ENCODE measurements around the gene DYTN. TPM values are rescaled to one million over a fixed set of nuclear protein-coding genes. Genes with fewer than 3 reads are reported as not detected.

The DYTN gene, protein sequence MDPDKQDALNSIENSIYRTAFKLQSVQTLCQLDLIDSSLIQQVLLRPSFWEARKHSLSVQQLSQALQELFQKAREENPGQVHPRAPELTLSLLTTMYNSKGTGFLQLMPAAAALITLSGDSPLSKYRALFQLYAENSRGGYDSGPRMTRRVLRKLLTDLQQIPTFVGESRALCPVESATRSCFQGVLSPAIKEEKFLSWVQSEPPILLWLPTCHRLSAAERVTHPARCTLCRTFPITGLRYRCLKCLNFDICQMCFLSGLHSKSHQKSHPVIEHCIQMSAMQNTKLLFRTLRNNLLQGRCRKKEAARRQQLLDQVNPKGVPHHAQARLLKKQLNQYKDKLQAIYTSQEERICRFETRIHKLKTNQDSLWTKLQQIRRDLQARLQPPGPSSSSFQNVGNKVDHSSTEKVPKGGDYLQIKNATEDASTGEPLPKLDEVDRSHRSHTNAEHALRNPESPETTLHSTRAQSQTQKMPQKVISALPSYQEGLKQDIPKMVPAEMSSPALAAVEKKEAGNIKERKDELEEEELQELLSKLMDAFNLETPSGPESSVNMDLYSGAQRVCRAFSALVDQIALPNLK
- not detected in 2 replicates for total RNA-seq

DNA sequence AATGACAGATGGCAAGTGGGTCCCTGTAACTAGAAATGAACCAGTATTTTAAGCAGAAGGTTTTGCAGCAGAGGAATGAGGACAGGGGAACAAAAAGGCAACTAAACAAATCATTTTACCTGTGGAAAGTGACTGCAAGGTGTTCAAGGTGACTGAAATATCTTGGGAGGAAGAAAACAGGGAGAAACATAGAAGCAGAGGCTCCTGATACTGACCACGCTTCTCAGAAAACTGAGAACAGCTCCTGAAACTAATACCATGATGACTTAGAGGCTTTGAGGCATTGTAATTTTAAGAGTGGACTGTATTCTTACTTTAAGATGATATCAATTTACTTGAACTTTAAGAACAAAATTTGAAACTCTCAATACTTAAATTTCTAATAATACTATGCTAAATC lies at the start of gene DYTN:
TSS of gene DYTN (minus strand) at position 101 of the 400 bp plus-strand sequence. CDS start 117 bp downstream, outside the sequence.

DNA sequence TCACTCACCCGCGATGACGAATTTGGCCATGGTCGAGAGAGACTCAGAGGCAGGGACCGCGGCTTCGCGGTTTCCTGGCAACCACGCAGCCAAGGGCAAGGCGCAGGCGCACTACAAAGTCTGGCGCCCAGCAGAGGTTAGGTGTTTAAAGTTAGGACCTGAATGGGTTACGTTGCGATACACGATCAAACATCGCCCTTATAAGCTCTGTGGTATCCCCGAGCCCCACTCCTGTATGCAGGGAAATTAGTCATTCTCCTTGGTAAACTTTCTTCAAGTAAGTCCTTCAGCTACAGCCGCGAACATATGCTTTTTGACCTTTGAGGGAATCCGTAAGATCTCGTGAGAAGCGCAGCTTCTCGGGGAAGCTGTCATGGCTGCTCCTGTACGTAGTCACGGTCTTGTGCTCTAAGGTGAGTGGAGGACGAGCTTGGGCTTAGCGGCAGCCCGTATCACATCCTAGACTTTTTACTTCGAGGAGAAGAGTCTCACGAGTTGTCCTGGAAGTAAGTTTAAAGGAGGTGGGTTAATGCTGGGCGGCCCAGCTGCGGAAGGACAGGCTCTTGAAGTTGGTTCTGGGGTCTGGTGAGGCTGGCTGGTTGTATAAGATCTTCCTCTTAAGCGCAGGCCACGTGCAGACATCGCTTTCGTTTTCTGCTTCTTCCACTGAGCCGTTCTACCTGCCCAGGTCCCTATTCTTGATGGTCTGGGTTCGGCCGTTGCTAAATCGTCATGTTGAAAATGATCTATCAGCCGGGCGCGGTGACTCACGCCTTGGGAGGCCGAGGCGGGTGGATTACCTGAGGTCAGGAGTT lies 47.3 kb upstream of the DYTN start, which contains the start of the genes FASTKD2 and MDH1B:
TSS of gene FASTKD2 (plus strand) at position 365 of the 815 bp plus-strand sequence. CDS start 1,088 bp downstream, outside the sequence.
TSS of gene MDH1B (minus strand) at position 87 of the 815 bp plus-strand sequence. CDS start at position 30, 57 bp downstream.

DNA sequence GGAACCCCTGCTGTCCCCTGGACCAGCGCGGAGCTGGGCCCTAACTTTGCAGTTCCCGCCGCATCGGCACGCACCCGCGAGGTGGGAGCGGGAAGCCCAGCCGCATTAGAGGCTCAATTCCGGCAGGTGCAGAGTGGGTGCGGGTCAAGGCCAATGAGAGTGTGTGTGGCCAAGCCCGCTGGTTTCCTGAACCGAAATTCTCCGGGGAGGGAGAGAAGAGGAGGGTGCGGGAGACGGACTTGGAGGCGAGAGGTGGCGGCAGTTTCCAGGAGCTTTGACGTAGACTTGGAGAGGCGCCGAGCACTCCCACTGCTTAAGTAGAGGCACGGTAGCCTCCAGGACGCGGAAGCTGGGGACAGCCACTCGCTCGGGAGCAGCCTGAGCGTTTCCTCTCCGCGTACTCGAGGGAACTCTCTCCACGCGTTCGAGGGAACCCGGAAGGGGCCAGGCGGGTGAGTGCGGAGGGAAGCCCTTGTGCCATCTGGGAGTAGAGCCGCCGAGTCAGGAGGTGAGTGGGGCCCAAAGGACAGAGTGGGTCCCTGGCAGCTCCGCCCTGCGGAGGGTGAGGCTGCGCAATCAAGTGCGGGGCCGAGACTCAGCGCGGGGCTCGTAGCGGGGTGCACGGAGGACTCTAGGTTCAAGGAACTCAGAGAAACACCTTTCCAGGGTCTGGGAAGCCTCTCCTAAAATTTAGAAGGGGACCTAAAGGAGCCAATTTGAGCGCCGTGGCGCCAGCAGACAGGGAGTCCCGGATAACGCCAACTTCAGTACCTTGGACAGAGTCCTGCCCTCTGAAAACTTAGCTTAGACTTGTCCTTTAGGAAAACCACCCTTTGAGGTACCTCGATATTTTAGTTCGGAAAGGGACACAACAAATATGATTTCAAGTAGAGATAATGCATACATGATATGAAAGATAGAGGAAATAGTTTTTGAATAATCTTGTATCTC lies 75.8 kb downstream of the DYTN start, which contains the start of gene FAM237A:
TSS of gene FAM237A (plus strand) at position 413 of the 951 bp plus-strand sequence. CDS start 1,750 bp downstream, outside the sequence.

Other genes with a start within 250 kb of the DYTN start
- gene FAM237A, start 75.9 kb downstream of the DYTN start, total RNA-seq = not detected in 2 replicates
- 0.44 and 1.6 TPM in 2 replicates for gene MDH1B, start 46.9 kb upstream of the DYTN start, total RNA-seq
- gene FASTKD2, start 47.2 kb upstream of the DYTN start, total RNA-seq = 52.5 and 73.4 TPM in 2 replicates
- gene CPO, start 221.1 kb upstream of the DYTN start, total RNA-seq = 0.12 TPM in 1 of 2 replicates, not detected in the other

All from uterine smooth muscle cell (primary cell).